ENCODE data around the gene HK1.

DNA sequence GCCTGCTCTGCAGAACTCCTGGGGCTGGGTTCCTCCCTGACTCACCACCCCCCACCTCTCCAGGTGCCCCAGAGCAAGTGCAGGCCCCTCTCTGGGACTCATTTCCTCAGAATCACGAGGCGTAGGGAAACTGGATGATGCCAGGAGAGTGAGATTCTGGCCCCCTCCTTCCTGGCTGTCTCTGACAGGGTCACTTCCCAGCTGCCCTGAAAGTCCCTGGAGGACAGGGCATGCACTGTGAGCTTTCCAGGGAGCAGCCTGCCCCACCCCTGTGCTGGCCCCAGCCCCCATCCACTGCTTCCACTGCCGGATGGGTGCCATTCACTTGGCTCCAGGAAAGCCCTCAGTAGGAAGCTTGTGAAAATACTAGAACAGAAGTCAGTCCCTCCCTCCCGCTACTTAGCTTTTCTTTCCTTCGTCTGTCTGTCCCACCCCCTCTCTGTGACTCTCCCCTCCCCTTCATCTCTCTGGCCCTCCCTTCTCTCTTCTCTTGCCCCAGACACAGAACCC, 128.1 kb downstream of the HK1 start:
- no peak for TF ChIP-seq EZH2 (IDR thresholded peaks at IDR 0.05; ENCODE audit: insufficient read depth, low read length)
- TF ChIP-seq CTCF (IDR thresholded peaks at IDR 0.05; ENCODE audit: insufficient read depth, low read depth, low read length): no peak

Measured in astrocyte (in vitro differentiated cells and primary cell).